ENCODE measurements around the gene CYGB. TPM values are rescaled to one million over a fixed set of nuclear protein-coding genes. Genes with fewer than 3 reads are reported as not detected.

CYGB gene
- polyA plus RNA-seq, 1 of the 3 experiments (the other 2 are of a cell fraction), result 1.7 TPM

- Histone ChIP-seq H3K9ac (no peak overlapping the region), H3K9me2 (no peaks in the 10 kb centered on the region), H3K27ac (ENCODE audit: low read depth in 2 of 2, low read length in 1 of 2) (no peak overlapping the region), H3K9me3 (no peaks in the 10 kb centered on the region), H4K20me1 (ENCODE audit: insufficient read depth) (no peaks in the 10 kb centered on the region), H3K4me3 (ENCODE audit: low read depth in 2 of 2, low read length in 1 of 2) (no peak overlapping the region), H2AFZ (ENCODE audit: low read depth) (no peak overlapping the region), H3K4me2 (no peak overlapping the region), H3K79me2 (ENCODE audit: insufficient read depth) (no peaks in the 10 kb centered on the region), H3K36me3 (replicated peaks in 1 of 2; ENCODE audit: control insufficient read depth in 1 of 2, insufficient read depth in 2 of 2, low read length in 1 of 2) (no peaks in the 10 kb centered on the region), H3F3A (replicated peaks; ENCODE audit: insufficient read depth) (no peaks in the 10 kb centered on the region), H3K4me1 (ENCODE audit: control insufficient read depth in 1 of 2, insufficient read depth in 2 of 2, low read depth in 1 of 2, low read length in 1 of 2) (peaks cover 0 to 9% of the 10 kb centered on the region in 2 experiments; a peak in 1 of 4 replicates), H3K27me3 (ENCODE audit: insufficient read depth) (peaks cover 37% of the 10 kb centered on the region)
- no peak for TF ChIP-seq IRF3 (IDR thresholded peaks at IDR 0.05; ENCODE audit: low read depth, low read length)
- TF ChIP-seq JUND (IDR thresholded peaks at IDR 0.05), result no peak
- no peak for TF ChIP-seq RCOR1 (IDR thresholded peaks at IDR 0.05; ENCODE audit: low read length)
- ChIA-PET POLR2A (interaction anchor here (0.7 kb wide), 1 partner anchor 53 kb away, joined by 3 read pairs; no protein-coding TSS in a partner anchor), CTCF (interaction anchor here (0.7 to 4.8 kb wide), 9 partner anchors 10 to 130 kb away, joined by 3 to 31 read pairs (median 11); no protein-coding TSS in a partner anchor)
- DNase-seq, result peak; percentile 45
- 92% methylated on average over 17 of the region's 17 CpGs for WGBS (ENCODE audit: low lambda C conversion rate)
Observed at GRCh38 chr17:76584427-76585032, 47.0 kb upstream of the CYGB start.

GRCh38 chr17:76582660-76583059 lies 45.2 kb upstream of the CYGB start:
- no peak overlapping the region for H3K9ac ChIP-seq
- POLR2A ChIA-PET, result interaction anchor here (0.6 kb wide), 1 partner anchor 17 kb away, joined by 3 read pairs; no protein-coding TSS in a partner anchor

GRCh38 chr17:76581515-76581914 lies 44.0 kb upstream of the CYGB start:
- Histone ChIP-seq H3K9me3 (no peaks in the 10 kb centered on the region), H3K9me2 (no peaks in the 10 kb centered on the region), H3K9ac (no peak overlapping the region), H2AFZ (ENCODE audit: low read depth) (no peak overlapping the region), H3K79me2 (ENCODE audit: insufficient read depth) (no peaks in the 10 kb centered on the region), H4K20me1 (ENCODE audit: insufficient read depth) (no peaks in the 10 kb centered on the region), H3K27ac (ENCODE audit: low read depth in 2 of 2, low read length in 1 of 2) (no peak overlapping the region), H3K27me3 (ENCODE audit: insufficient read depth) (peaks cover 25% of the 10 kb centered on the region), H3K4me2 (no peak overlapping the region), H3F3A (replicated peaks; ENCODE audit: insufficient read depth) (no peaks in the 10 kb centered on the region), H3K4me1 (ENCODE audit: control insufficient read depth in 1 of 2, insufficient read depth in 2 of 2, low read depth in 1 of 2, low read length in 1 of 2) (peaks cover 0 to 5% of the 10 kb centered on the region in 2 experiments; a peak in 1 of 4 replicates), H3K4me3 (ENCODE audit: low read depth in 2 of 2, low read length in 1 of 2) (no peak overlapping the region), H3K36me3 (replicated peaks in 1 of 2; ENCODE audit: control insufficient read depth in 1 of 2, insufficient read depth in 2 of 2, low read length in 1 of 2) (no peaks in the 10 kb centered on the region)
- no peak for DNase-seq
- TF ChIP-seq NFIC (IDR thresholded peaks at IDR 0.05; ENCODE audit: borderline replicate concordance) (no peak), RCOR1 (IDR thresholded peaks at IDR 0.05; ENCODE audit: low read length) (no peak), MXI1 (IDR thresholded peaks at IDR 0.05; ENCODE audit: low read depth, low read length) (no peak), EP300 (IDR thresholded peaks at IDR 0.05; ENCODE audit: borderline replicate concordance in 1 of 2, low read depth in 1 of 2, low read length in 1 of 2) (no peak), RFX5 (IDR thresholded peaks at IDR 0.05; ENCODE audit: low read length) (no peak), USF1 (IDR thresholded peaks at IDR 0.05; ENCODE audit: borderline replicate concordance, low read depth) (no peak)
- POLR2A ChIA-PET, result no interaction called here
- CTCF ChIA-PET, result interaction anchor here (1.9 to 4.3 kb wide), 3 partner anchors 23 to 58 kb away, joined by 5 to 24 read pairs (median 19); no protein-coding TSS in a partner anchor
- WGBS (ENCODE audit: low lambda C conversion rate), result 73% methylated on average over 5 of the region's 5 CpGs

More at GRCh38 chr17:76582660-76583059, 45.2 kb upstream of the CYGB start:
- Histone ChIP-seq H3K27me3 (ENCODE audit: insufficient read depth) (peaks cover 36% of the 10 kb centered on the region), H3K4me3 (ENCODE audit: low read depth in 2 of 2, low read length in 1 of 2) (no peak overlapping the region), H4K20me1 (ENCODE audit: insufficient read depth) (no peaks in the 10 kb centered on the region), H2AFZ (ENCODE audit: low read depth) (no peak overlapping the region), H3K79me2 (ENCODE audit: insufficient read depth) (no peaks in the 10 kb centered on the region), H3F3A (replicated peaks; ENCODE audit: insufficient read depth) (no peaks in the 10 kb centered on the region), H3K4me1 (ENCODE audit: control insufficient read depth in 1 of 2, insufficient read depth in 2 of 2, low read depth in 1 of 2, low read length in 1 of 2) (peaks cover 0 to 9% of the 10 kb centered on the region in 2 experiments; a peak in 1 of 4 replicates), H3K9me3 (no peaks in the 10 kb centered on the region), H3K36me3 (replicated peaks in 1 of 2; ENCODE audit: control insufficient read depth in 1 of 2, insufficient read depth in 2 of 2, low read length in 1 of 2) (no peaks in the 10 kb centered on the region), H3K9me2 (no peaks in the 10 kb centered on the region), H3K4me2 (no peak overlapping the region), H3K27ac (ENCODE audit: low read depth in 2 of 2, low read length in 1 of 2) (no peak overlapping the region)
- WGBS (ENCODE audit: low lambda C conversion rate), result 29% methylated on average over 3 of the region's 3 CpGs
- CTCF ChIA-PET, result interaction anchor here (0.9 to 4.8 kb wide), 3 partner anchors 18 to 60 kb away, joined by 5 to 31 read pairs (median 24); no protein-coding TSS in a partner anchor
- TF ChIP-seq EZH2phosphoT487 (IDR thresholded peaks at IDR 0.05; ENCODE audit: borderline replicate concordance, low read depth) (no peak), GABPA (IDR thresholded peaks at IDR 0.05; ENCODE audit: low read depth) (no peak)
- no peak for DNase-seq

Measured in SK-N-SH (cell line).